GM03348 (cell line): Measurements from ENCODE around the gene GPR146.

ENCODE experiments used
- DNase-seq: peaks from one replicate; pipeline ENCODE4 v3.0.0; 2012; ENCODE audit warnings: low spot score

Gene GPR146

GRCh38 chr7:1076184-1077072 lies 32.1 kb downstream of the GPR146 start:
- DNase-seq = peak; percentile 51

GRCh38 chr7:1078519-1078918 lies 34.2 kb downstream of the GPR146 start:
- DNase-seq = no peak

GRCh38 chr7:1078985-1079384 lies 34.6 kb downstream of the GPR146 start:
- no peak for DNase-seq

- no peak for DNase-seq
Observed at GRCh38 chr7:1079546-1079945, 35.2 kb downstream of the GPR146 start.

- DNase-seq = no peak
Observed at GRCh38 chr7:1080252-1080920, 36.0 kb downstream of the GPR146 start.

- DNase-seq = no peak
Observed at GRCh38 chr7:1080921-1081255, 36.5 kb downstream of the GPR146 start.

GRCh38 chr7:1081336-1081735 lies 37.0 kb downstream of the GPR146 start:
- no peak for DNase-seq

- DNase-seq = no peak
Observed at GRCh38 chr7:1081931-1082401, 37.6 kb downstream of the GPR146 start.

GRCh38 chr7:1083729-1084657 lies 39.6 kb downstream of the GPR146 start:
- no peak for DNase-seq

- no peak for DNase-seq
Observed at GRCh38 chr7:1085266-1085665, 40.9 kb downstream of the GPR146 start.

GRCh38 chr7:1085910-1086421 lies 41.6 kb downstream of the GPR146 start:
- peak; percentile 42 for DNase-seq

GRCh38 chr7:1086588-1087464 lies 42.5 kb downstream of the GPR146 start:
- peak; percentile 93 for DNase-seq

- DNase-seq = peak; percentile 72
Observed at GRCh38 chr7:1087465-1087814, 43.1 kb downstream of the GPR146 start.

GRCh38 chr7:1087952-1088920 lies 43.9 kb downstream of the GPR146 start, which contains the start of gene GPER1:
GPER1 (plus strand) TSS chr7:1088113; CDS start chr7:1091729, 3,616 bp downstream.
- peak; percentile 88 for DNase-seq

GRCh38 chr7:1090236-1090635 lies 45.9 kb downstream of the GPR146 start:
- DNase-seq = no peak

GRCh38 chr7:1090686-1091643 lies 46.6 kb downstream of the GPR146 start:
- DNase-seq = no peak

GRCh38 chr7:1091644-1092027 lies 47.3 kb downstream of the GPR146 start:
- no peak for DNase-seq

- DNase-seq = no peak
Observed at GRCh38 chr7:1092161-1092632, 47.9 kb downstream of the GPR146 start.
